C4-2B (cell line): ENCODE data around the gene PPP1R27.

ENCODE experiments used
- CTCF ChIP-seq: fragments of 450-650 bp; conservative IDR thresholded peaks from 2 replicates; pipeline ENCODE4 v1.5.1; 2017; ENCODE audit warnings: mild to moderate bottlenecking
- ZFX ChIP-seq: fragments of 450-650 bp; IDR thresholded peaks from 2 replicates; pipeline ENCODE4 v1.6.1; 2017

DNA sequence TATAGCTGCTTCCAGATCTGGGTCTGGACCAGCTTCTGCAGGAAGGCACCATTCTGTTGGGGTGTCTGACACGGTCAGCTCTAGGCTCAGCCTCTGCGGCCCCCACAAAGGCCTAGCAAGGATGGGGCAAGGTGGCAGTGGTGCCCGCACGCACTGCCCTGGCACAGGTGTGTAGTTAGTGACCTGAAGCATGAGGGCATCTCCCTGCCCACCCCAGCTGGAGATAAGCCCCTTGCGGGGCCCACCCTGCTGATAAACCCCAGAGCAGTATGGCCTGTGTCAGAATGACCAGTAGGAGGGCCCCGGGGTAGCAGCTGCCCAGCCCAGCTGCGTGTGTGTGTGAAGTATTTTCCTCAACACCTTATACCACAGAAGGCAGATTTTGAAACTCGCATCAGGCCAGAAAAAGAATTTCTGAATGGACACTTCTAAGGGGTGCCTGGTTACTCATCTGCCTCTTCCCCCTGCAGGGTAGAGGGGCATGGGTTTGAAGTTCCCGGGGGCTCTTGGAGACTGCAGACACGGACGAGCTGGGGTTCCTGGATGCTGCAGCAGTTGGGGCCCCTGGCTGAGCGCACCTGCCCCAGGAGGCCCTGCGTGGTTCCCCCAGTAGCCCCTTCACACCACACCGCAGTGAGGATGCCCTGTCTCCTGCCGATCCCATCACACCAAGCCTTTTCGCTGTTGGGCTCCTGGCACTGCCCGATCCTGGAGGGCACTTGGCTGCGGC, 31.8 kb upstream of the PPP1R27 start:
- TF ChIP-seq CTCF: no peak
- no peak for TF ChIP-seq ZFX
